BJ (cell line): ENCODE data around the gene ANXA11. TPM values are rescaled to one million over a fixed set of nuclear protein-coding genes. Genes with fewer than 3 reads are reported as not detected.
"Not testable (repeated sequence)": the region's sequence is repeated elsewhere in the genome, so short reads cannot be mapped to it uniquely, and the experiment has no call there.

Experiments used
- CTCF ChIA-PET: fragments of 350-600 bp; formaldehyde crosslinking; extraction: SDS; loops from one replicate; lab custom pipeline; 2021; ENCODE audit warnings: antibody characterized with exemption, inconsistent platforms; lab: Yijun Ruan, JAX
- POLR2A ChIA-PET: fragments of 300-600 bp; sonication (Branson Sonifier 250); formaldehyde crosslinking; extraction: SDS; loops from one replicate; lab custom pipeline; 2021; ENCODE audit warnings: antibody characterized with exemption; lab: Charles Lee
- DNase-seq: peaks from one replicate; pipeline ENCODE4 v3.0.0-alpha.2; 2011; ENCODE audit warnings: low read depth
- H3K27me3 ChIP-seq: 2 replicates; pipeline ENCODE4 v1.6.0; 2011; ENCODE audit warnings: low read length; ENCODE audit not compliant: control insufficient read depth, insufficient read depth
- H3K36me3 ChIP-seq: 2 replicates; pipeline ENCODE4 v1.5.1; 2011; ENCODE audit warnings: low read length; ENCODE audit not compliant: control insufficient read depth, insufficient read depth
- H3K4me3 ChIP-seq: 2 replicates; pipeline ENCODE4 v1.5.1; 2011; ENCODE audit warnings: low read depth, mild to moderate bottlenecking, control low read depth, low read length
- polyA plus RNA-seq: library from polyadenylated mRNA; depleted of rRNA; stranded (reverse); fragments of >200 nt; gene quantifications from 2 replicates; pipeline ENCODE4 v1.2.3, GENCODE V29; 2011
- TF ChIP-seq, protein P1 (sequence below): IDR thresholded peaks from 2 replicates; pipeline ENCODE4 v1.5.1; 2011; ENCODE audit warnings: low read depth, mild to moderate bottlenecking, control low read depth, inconsistent platforms, low read length, moderate library complexity; ENCODE audit not compliant: insufficient read depth

ANXA11 gene
- polyA plus RNA-seq, 1 experiment, result 239 TPM

GRCh38 chr10:80148166-80148805 is 57.1 kb downstream of the ANXA11 start:
- ChIA-PET CTCF (no interaction called here), POLR2A (no interaction called here)
- no peak for DNase-seq
- TF ChIP-seq, protein P1, sequence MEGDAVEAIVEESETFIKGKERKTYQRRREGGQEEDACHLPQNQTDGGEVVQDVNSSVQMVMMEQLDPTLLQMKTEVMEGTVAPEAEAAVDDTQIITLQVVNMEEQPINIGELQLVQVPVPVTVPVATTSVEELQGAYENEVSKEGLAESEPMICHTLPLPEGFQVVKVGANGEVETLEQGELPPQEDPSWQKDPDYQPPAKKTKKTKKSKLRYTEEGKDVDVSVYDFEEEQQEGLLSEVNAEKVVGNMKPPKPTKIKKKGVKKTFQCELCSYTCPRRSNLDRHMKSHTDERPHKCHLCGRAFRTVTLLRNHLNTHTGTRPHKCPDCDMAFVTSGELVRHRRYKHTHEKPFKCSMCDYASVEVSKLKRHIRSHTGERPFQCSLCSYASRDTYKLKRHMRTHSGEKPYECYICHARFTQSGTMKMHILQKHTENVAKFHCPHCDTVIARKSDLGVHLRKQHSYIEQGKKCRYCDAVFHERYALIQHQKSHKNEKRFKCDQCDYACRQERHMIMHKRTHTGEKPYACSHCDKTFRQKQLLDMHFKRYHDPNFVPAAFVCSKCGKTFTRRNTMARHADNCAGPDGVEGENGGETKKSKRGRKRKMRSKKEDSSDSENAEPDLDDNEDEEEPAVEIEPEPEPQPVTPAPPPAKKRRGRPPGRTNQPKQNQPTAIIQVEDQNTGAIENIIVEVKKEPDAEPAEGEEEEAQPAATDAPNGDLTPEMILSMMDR, result no peak
- Histone ChIP-seq H3K27me3 (no peaks in the 10 kb centered on the region), H3K4me3 (no peak overlapping the region), H3K36me3 (peaks cover 19% of the 10 kb centered on the region)

GRCh38 chr10:80146918-80147317 is 58.4 kb downstream of the ANXA11 start:
- TF ChIP-seq, protein P1, result no peak
- POLR2A ChIA-PET, result no interaction called here
- DNase-seq, result no peak
- Histone ChIP-seq H3K4me3 (no peak overlapping the region), H3K27me3 (no peaks in the 10 kb centered on the region), H3K36me3 (peaks cover 10% of the 10 kb centered on the region)
- CTCF ChIA-PET, result interaction anchor here (1.4 to 1.5 kb wide), 2 partner anchors 14 to 74 kb away, joined by 4 to 5 read pairs; no protein-coding TSS in a partner anchor

GRCh38 chr10:80145406-80146308 is 59.7 kb downstream of the ANXA11 start:
- CTCF ChIA-PET, result interaction anchor here (0.8 to 3.9 kb wide), 3 partner anchors 72 to 77 kb away, joined by 3 to 49 read pairs (median 7); no protein-coding TSS in a partner anchor
- H3K27me3 ChIP-seq, H3K36me3 ChIP-seq, H3K4me3 ChIP-seq, DNase-seq, POLR2A ChIA-PET: not testable (repeated sequence)

DNA sequence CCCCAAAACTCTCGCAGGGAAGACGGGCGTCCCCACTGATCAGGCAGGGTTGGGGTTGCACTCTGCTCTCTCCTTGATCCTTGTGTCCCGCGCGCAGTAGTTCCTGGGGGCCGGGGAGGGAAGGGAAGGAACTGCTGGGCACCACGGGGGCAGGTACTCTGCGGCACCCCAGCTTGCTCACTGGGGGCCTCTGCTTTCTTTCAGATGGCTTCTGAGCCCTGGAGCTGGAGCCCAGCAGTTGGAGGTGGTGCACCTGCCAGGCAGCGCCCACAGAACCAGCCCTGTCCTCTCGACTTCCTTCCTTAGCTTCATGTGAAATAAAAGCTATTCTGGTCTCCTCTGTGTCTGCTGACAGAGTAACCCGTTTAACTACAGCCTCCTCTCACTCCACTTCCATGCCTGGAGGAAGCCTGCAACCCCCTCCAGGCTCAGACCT is 60.6 kb downstream of the ANXA11 start:
- ChIA-PET CTCF (interaction anchor here (1.1 to 3.9 kb wide), 10 partner anchors 9 to 117 kb away, joined by 3 to 49 read pairs (median 7); no protein-coding TSS in a partner anchor), POLR2A (no interaction called here)
- TF ChIP-seq, protein P1, result no peak
- DNase-seq, result no peak
- no peaks in the 10 kb centered on the region for H3K27me3 ChIP-seq
- peaks cover 1% of the 10 kb centered on the region; the same call in 1 of the 2 replicates for H3K36me3 ChIP-seq
- H3K4me3 ChIP-seq, result no peak overlapping the region

- Histone ChIP-seq H3K4me3 (no peak overlapping the region), H3K27me3 (no peaks in the 10 kb centered on the region), H3K36me3 (peaks cover 1% of the 10 kb centered on the region; the same call in 1 of the 2 replicates)
- DNase-seq, result no peak
- ChIA-PET POLR2A (no interaction called here), CTCF (interaction anchor here (0.8 to 3.9 kb wide), 16 partner anchors 10 to 117 kb away, joined by 3 to 49 read pairs (median 4); partner anchors contain the start of gene ANXA11)
- TF ChIP-seq, protein P1, result no peak
These were observed 61.2 kb downstream of the ANXA11 start for GRCh38 chr10:80144067-80144695.
